ENCODE results near the gene SLC25A42. TPM values are rescaled to one million over a fixed set of nuclear protein-coding genes. Genes with fewer than 3 reads are reported as not detected.

SLC25A42 gene
- total RNA-seq, 4 donors from 2014 or later = 11.2 to 24.8 (median 13.2) TPM

GRCh38 chr19:19055701-19056100 is 8.1 kb upstream of the SLC25A42 start:
- TF ChIP-seq POLR2A (IDR thresholded peaks at IDR 0.05) = no peak
- no peak for TF ChIP-seq CTCF (IDR thresholded peaks at IDR 0.05)
- H3K4me3 ChIP-seq = no peak overlapping the region
- DNase-seq = no peak
- no peak overlapping the region for H3K27ac ChIP-seq
- H3K4me1 ChIP-seq = no peaks in the 10 kb centered on the region
- peaks cover 0 to 59% (median 0%) of the 10 kb centered on the region in 3 donors for H3K36me3 ChIP-seq
- no peaks in the 10 kb centered on the region for H3K27me3 ChIP-seq
- H3K9me3 ChIP-seq = no peaks in the 10 kb centered on the region

GRCh38 chr19:19056636-19057275 is 7.0 kb upstream of the SLC25A42 start:
- peaks cover 0 to 49% (median 0%) of the 10 kb centered on the region in 3 donors for H3K36me3 ChIP-seq

GRCh38 chr19:19057317-19057716 is 6.5 kb upstream of the SLC25A42 start:
- Histone ChIP-seq H3K27me3 (no peaks in the 10 kb centered on the region), H3K36me3 (peaks cover 0 to 44% (median 0%) of the 10 kb centered on the region in 3 donors), H3K4me3 (no peak overlapping the region), H3K4me1 (peaks cover 0 to 3% (median 0%) of the 10 kb centered on the region in 4 donors), H3K9me3 (no peaks in the 10 kb centered on the region), H3K27ac (peak overlapping the region in 1 of 4 donors; percentile 14)
- DNase-seq = no peak
- TF ChIP-seq POLR2A (IDR thresholded peaks at IDR 0.05) (no peak), CTCF (IDR thresholded peaks at IDR 0.05) (no peak)

More at GRCh38 chr19:19056636-19057275, 7.0 kb upstream of the SLC25A42 start:
- H3K4me1 ChIP-seq = peaks cover 0 to 3% (median 0%) of the 10 kb centered on the region in 4 donors
- no peaks in the 10 kb centered on the region for H3K9me3 ChIP-seq
- H3K27me3 ChIP-seq = no peaks in the 10 kb centered on the region
- TF ChIP-seq CTCF (IDR thresholded peaks at IDR 0.05) (no peak), POLR2A (IDR thresholded peaks at IDR 0.05) (no peak)
- no peak overlapping the region for H3K4me3 ChIP-seq
- no peak for DNase-seq
- no peak overlapping the region for H3K27ac ChIP-seq

GRCh38 chr19:19057720-19058119 is 6.1 kb upstream of the SLC25A42 start:
- Histone ChIP-seq H3K4me3 (no peak overlapping the region), H3K36me3 (peaks cover 0 to 40% (median 0%) of the 10 kb centered on the region in 3 donors), H3K4me1 (peaks cover 0 to 3% (median 0%) of the 10 kb centered on the region in 4 donors), H3K27ac (peak overlapping the region in 1 of 4 donors; percentile 14), H3K9me3 (no peaks in the 10 kb centered on the region), H3K27me3 (no peaks in the 10 kb centered on the region)
- DNase-seq = peak in 1 of 3 donors; percentile 67
- TF ChIP-seq CTCF (IDR thresholded peaks at IDR 0.05) = no peak
- TF ChIP-seq POLR2A (IDR thresholded peaks at IDR 0.05) = no peak

GRCh38 chr19:19059018-19059836 is 4.6 kb upstream of the SLC25A42 start:
- Histone ChIP-seq H3K4me3 (no peak overlapping the region), H3K27me3 (no peaks in the 10 kb centered on the region), H3K9me3 (no peaks in the 10 kb centered on the region), H3K36me3 (peaks cover 0 to 34% (median 0%) of the 10 kb centered on the region in 3 donors), H3K4me1 (peaks cover 0 to 3% (median 2%) of the 10 kb centered on the region in 4 donors), H3K27ac (no peak overlapping the region)
- no peak for DNase-seq
- no peak for TF ChIP-seq POLR2A (IDR thresholded peaks at IDR 0.05)
- no peak for TF ChIP-seq CTCF (IDR thresholded peaks at IDR 0.05)
